Kidney capillary endothelial cell (primary cell): ENCODE measurements around the gene ETFA.

ENCODE experiments used
- DNase-seq: peaks from one replicate; pipeline ENCODE4 v3.0.0-alpha.2; 2018; ENCODE audit warnings: low spot score

ETFA gene

DNA sequence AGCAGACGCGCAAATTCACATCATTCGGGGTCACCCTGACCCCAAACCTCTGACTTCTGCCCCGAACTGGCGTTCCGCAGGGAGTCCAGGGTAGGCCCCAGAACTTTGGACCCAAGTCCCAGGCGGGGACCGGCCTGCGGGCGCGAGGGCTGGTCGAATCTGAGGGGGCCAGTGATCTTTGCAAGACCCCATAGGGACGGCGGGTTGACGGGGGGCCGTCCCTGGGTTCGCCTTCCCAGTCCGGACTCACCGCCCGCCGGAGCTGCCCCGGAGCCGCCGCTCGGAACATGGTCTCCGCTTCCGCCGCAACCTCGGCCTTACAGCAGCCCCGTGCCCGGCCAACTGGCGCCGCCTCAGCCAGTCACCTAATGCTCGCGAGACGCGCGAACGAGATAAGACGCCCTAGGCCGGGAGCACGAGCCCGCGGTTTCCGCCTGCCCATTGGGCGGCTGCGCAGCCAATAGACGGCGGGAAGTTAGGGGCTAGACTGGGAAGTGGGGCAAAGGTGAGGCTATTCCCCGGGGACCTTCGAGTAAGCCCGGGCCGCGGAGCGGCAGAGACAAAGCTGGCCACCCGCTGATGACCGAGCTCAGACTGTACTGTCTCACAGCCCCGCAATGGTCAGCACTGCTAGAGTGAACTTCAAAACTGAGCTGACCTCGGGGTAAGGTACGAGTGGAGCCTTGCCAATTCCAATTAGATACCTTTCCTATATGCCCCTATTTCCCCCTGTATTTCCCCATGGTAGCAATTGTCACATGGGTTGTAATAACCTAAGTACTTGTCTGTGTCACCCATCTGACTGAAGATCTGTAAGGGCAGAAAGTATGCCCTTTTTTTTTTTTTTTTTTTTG lies at the start of gene ETFA:
Gene ETFA (minus strand): TSS at position 370 of the 854 bp plus-strand sequence. CDS start 81 bp downstream, at position 289.
- peak; percentile 97 for DNase-seq

DNA sequence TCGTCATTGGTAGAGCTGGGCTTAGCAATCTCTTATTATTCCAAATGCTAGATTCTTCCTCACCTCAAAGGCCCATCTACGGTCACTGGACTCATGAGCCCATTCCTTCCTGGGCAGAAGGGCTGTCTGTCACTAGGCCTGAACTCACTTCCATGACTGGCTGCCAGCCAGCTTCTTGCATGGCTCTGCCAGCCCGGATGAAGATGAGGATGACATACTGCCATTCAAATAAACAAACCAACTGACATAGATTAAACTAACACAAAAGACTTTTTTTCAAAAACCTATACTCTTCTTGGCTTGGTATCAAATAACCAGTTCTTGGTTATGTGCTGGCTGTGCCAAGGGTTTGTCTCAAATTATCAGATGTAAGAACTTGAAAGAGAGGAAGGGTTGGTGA lies 49.1 kb upstream of the ETFA start:
- no peak for DNase-seq

DNA sequence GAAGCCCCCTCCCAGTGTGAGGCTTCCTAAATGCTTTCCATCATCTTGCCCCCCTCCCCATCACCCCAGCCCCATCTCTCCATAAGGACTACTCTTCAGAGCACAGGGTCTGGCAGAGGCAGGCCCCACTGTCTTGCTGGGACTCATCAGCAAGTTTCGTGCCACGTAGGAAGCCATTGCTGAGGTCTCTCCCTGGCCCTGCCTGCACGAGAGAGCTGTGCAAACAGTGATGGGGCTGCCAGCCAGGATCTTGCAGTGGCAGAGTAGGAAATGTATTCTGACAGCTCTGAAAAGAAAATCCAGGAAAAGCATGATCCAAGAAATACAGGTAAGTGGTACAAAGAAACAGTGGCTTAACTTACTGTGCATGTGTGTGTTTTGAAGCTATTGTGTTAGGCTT lies 47.9 kb upstream of the ETFA start:
- no peak for DNase-seq

DNA sequence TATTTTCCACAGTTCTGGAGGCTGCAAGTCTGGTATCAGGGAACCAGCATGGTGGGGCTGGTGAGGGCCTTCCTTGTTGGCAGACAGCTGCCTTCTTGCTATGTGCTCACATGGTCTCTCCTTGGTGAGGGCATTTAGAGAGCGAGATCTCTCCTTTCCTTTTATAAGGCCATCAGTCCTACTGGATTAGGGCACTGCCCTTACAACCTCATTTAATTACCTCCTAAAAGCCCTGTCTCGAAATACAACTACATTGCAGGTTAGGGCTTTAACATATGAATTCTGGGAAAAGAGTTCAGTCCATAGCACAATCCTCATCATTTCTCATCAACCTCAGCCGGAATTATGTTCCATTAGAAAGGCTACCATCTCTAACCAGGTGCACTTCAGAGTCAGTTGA lies 47.2 kb upstream of the ETFA start:
- no peak for DNase-seq

DNA sequence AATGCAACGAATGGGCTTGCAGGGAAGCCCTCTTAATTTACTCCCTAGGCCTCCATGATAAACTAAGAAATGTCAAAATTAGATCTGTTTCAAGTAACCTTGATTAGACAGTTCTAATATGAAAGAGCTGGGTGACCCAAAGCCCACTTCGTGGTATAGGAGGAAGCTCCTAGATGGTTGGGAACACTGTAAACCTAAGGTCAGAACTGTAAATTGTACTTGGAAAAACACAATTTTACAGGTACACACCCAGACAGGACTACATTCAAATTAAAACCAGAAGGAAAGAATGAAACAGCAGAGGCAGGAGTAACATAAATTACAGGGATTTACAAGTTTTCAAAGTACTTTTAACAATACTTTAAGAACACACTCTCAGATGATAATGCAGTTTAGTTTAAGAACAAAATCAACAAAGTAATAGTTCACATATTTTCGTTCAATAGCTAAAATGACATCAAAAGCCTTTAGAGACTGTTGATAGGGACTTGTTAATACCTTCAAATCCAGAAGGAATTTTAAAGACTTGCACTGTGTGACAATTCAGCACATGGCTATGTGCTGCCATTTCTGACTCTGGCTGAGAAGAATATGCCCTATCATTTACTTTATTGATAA lies 43.7 kb upstream of the ETFA start:
- DNase-seq, result no peak

DNA sequence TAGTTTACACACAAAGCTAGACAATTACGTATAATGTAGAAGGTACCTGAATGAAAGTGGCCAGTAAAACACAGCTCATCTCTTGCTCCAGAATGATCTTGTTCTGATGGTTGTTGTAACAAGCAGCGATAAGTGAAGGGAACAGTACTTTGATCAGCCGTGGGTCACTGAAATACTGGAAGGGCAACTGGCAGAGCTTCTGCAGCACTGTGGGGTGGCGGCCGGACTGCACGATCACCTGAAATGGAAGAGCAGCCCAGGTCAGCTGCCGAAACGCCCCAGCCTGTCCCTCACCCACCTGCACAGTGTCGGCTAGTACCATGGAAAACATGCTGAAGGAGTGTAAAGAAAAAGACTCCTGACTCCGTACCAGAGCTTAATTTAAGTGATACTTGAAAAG lies 42.6 kb upstream of the ETFA start:
- no peak for DNase-seq

DNA sequence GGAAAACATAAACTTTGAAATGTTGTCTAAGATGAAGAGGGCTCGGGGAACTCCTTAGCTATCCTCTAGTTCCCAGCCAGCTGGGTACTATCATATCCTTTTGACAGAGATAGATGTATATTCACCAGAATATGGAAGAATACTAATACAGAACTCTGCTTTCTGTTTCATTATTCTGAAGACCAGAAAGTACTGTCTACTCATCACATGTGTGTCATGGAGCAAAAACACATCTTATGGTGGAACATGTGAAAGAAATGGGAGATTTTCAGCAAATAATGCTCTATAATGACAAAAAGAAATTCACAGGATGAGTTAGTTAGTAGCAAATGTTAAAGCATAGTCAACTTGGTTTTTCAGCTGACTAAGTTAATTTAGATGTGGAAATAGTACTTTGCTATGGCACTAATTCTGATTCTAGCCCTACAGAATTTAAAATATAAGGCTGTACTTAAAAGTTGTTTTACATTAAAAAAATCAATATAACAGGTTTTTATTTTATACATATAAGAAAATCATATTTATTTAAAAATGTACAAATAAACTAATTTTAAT lies 41.8 kb upstream of the ETFA start:
- DNase-seq, result no peak

DNA sequence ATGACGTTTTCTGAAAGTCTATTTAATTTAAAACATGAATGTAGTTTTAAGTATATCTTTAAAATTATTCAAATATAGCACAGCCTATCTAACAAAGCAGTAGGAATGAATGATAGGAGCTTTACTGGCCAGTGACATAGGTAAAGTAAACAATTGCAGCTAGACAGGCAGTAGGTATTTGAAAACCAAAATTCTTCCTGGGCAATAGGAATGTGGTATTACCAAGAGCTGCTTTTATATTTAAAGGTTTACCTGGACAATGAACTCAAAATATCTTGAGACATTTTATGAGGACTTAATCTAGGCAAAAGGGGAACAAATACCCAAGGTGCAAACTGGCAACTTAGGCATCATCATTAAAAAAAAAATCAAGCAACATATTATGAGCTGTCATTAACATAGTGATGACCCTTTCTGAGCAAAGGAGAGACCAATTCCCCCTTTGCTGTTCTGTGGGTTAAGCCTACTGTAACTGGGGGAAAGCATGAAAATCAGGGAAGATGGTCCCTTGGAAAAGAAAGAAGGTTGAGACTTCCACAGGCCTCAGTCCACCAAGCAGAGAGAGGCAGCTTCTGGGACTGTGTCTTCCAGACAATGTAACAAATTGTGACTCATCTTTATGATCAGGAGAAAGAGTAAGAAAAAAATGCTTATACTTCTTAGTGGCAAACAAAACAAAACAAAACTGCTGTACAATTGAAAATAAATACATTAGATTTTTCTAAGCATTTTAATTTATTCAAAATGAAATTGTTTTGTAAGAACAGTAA lies 38.2 kb upstream of the ETFA start:
- DNase-seq, result no peak

DNA sequence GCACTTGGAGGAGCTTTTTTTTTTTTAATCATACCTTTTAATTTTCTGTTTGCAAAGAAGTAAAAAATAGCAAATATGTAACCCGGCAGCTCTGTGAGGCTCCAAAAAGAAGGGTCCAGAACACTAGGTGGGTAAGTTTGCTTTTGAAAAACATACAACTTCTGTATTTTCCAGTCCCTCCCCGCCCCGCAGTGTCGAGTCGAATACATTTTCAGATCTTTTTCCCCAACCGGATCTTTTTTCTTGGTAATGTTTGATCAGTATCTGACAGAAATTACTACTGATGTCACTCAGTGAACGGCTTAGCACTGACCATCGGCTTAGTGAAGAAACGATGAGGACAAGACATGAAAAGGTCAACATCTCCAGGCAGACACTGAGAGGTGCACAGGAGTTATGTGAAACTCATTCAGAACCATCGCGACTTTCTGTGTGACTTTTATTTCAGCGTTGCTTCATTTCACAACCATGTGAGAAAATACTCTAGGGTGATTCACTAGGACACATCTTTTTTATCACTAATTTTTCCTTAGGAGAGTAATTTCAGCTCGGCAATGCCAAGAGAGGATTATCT lies 36.3 kb upstream of the ETFA start:
- DNase-seq, result no peak

DNA sequence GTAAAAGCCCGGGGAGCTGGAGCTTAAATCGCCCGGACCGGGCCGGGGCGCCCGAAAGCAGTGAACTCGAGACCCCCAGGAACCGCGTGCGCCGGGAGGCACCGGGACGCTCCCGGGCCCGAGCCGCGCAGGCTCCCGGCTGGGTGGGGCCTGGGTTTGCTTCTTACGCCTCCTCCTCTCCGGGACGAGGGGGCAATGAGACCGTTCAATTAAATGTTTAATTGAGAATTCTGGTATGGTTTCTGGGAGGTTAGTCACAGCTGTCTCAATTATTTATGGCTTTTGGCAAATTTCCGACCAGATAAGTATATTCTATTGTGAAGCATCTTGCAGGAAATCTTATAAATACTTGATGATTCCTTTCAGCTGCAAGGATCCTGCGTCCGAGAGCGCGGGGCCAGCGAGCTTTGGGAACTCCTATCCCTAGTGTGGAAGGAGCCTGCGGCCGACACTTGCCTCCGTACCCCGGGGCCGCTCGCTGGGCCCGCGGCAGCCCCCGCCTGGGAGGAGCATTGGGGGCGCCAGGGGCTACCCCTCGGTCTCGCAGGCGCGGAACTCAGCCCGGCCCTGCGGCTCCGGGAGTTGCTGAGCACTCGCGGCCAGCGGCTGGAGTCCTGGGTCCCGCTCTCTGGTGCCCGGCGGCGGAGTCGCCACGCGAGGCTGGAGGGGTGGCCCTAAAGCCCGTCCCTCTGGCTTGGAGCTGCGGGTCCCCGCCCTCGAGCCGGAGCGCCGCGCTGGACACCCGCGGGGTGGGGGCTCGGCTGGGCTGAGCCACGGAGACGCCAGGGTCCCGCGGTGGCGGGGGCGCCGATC lies 35.6 kb upstream of the ETFA start:
- no peak for DNase-seq

DNA sequence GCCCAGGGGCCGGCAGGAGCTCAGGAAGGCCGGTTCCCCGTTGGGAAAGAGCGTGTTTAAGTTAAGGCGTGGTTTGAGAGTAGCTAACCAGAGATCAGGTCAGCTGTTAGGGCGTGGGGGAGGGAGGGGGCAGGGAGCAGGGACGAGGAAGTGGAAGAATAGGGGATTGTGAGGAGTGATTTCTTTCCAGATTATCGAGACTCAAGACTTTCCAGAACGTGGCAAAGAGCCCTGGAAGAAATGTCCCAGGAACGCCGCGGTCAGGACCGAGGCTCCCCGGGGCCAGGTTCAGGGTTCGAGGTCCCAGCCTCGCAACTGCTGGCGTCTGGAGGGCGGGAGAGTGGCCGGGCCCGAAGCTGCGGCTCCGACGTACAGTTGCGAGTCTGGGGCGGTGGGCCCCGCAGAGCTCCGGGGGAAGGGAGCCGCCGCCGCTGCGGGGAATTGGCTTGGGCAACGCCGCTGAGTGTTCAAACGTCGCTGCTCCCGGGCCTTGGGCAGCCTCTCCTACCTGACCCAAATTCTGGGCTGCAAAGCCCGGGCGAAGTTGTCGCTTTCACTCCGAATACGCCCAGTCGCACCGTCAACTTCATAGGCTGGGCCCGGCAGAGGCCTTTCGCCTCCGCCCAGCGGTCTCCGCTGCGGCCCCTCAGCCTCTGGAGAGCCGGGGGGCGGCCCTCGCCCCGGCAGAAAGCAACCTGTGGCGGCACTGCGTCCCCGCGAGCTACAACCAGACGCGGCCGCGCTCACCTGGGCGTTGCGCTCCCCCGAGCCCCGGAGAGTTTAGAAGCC lies 34.8 kb upstream of the ETFA start:
- DNase-seq, result no peak

DNA sequence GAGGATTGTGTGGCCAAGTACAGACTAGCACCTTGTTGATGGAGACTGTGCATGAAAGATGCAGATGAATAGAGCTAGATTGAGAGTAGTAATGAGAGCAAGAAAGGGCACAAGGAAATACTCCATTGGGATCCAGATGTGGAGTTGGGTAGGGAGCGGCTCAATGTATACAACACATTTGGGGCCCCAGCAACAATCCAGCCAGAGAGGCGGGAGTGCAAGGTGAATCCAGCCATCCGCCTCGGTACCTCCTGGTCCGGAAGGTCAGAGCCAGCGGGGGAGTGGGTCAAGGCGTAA lies 34.3 kb upstream of the ETFA start:
- DNase-seq, result no peak

DNA sequence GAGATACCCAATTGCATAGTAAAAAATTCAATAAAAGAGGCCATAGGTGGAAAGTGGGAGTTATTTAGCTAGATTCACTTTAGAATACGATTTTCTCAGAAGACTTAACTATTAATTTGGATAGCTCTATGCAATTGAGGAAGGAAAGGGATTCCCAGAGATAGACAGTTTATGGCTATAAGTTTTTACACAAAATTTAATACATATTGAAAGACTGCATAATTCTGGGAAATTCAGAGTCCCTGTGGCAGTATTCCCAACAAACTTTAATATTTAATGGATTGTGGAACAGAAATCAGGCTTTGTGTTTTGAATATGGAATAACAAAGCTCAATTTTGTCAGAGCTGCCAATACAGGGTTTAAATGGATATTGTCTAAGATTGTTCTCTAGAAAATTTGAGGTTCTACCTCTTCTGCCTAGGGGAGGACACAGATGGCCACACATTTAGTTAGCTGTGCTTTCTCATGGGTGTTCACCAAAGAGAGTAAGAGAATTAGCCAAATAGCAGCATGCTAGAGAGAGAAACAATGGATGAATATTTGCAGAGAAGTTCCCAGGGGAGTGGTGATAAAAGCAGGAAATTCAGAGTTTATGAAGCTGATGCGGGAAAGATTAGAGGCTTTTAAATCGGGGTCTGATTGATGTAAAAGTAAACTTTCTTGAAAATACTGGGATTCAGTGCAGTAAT lies 33.8 kb upstream of the ETFA start:
- no peak for DNase-seq

DNA sequence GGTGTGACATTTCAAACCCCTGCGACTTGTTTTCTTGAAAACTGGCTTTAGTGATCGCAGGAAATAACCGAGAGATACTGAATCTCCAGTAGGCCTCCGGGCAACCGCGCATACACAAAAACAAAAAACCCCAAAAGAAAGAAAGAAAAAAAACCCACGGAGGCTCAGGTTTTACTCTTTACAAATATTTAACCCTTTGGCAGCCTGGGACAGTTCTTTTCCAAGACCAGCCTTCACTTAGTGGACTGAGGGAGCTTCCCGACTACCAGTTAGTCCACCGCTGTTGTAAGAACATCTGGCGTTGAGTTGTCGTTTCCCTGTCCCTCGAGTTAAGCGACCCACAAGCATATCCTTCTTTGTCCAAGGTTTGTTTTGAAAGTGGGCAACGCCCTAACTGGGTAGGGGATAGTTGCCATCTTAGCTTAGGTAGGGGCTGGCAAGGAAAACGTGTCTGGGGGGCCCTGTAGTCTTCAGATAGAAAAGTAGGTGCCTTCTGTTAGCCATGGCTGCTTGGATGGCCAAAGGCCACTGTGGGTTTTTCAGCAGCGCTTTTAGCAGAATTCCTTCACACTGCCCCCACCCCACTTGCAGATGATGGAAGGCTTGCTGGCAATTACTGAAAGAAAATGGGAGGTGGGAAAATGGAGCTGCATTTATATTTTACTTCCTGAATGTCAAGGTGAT lies 32.2 kb upstream of the ETFA start:
- no peak for DNase-seq

DNA sequence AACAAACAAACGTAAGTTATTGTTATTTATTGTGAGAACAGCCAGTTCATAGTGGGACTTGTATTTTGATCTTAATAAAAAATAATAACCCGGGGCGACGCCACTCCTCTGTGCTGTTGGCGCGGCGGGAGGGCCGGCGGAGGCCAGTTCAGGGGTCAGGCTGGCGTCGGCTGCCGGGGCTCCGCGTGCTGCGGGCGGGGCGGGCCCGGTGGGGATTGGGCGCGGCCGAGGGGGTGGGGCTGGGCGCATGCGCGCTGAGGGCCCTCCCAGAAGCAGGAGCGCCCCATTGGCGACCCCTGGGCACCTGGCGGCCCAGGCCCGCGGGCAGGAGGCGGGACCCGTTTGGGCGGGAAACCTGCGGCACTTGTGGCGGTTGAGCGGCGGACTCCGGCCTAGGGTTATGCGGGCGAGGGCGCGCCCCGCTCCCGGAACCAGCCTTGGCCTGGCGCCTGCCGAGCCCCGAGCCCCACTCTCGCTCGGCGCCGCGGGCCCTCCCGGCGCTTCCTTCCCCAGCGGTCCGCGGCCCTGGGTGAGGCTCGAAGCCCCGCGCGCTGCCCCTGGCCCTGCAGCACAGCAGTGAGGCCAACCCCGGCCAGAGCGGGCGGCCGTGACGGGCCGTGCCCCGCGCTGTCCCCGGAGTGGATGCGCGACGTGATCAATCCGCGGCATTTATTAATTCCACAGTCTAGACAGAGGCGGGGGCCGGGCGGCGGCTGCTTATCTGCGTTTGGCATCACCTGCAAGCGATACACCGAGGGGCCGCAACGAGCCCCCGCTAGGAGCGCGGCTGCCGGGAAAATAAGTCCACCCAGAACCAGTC lies 31.3 kb upstream of the ETFA start:
- no peak for DNase-seq

DNA sequence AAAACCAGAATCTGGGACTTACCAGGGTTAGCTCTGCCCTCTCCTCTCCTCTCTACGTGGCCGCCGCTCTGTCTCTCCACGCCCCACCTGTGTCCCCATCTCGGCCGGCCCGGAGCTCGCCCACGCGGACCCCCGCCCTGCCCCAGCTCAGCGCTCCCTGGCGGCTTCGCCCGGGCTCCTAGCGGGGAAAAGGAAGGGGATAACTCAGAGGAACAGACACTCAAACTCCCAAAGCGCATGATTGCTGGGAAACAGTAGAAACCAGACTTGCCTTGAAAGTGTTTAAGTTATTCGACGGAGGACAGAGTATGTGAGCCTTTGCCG lies 30.8 kb upstream of the ETFA start:
- no peak for DNase-seq

DNA sequence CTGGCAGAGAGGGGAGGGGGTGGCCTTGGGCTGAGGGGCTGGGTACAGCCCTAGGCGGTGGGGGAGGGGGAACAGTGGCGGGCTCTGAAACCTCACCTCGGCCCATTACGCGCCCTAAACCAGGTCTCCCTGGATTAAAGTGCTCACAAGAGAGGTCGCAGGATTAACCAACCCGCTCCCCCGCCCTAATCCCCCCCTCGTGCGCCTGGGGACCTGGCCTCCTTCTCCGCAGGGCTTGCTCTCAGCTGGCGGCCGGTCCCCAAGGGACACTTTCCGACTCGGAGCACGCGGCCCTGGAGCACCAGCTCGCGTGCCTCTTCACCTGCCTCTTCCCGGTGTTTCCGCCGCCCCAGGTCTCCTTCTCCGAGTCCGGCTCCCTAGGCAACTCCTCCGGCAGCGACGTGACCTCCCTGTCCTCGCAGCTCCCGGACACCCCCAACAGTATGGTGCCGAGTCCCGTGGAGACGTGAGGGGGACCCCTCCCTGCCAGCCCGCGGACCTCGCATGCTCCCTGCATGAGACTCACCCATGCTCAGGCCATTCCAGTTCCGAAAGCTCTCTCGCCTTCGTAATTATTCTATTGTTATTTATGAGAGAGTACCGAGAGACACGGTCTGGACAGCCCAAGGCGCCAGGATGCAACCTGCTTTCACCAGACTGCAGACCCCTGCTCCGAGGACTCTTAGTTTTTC lies 30.2 kb upstream of the ETFA start:
- DNase-seq, result no peak

DNA sequence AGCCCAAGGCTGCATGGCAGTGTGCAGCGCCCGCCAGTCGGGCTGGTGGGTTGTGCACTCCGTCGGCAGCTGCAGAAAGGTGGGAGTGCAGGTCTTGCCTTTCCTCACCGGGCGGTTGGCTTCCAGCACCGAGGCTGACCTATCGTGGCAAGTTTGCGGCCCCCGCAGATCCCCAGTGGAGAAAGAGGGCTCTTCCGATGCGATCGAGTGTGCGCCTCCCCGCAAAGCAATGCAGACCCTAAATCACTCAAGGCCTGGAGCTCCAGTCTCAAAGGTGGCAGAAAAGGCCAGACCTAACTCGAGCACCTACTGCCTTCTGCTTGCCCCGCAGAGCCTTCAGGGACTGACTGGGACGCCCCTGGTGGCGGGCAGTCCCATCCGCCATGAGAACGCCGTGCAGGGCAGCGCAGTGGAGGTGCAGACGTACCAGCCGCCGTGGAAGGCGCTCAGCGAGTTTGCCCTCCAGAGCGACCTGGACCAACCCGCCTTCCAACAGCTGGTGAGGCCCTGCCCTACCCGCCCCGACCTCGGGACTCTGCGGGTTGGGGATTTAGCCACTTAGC lies 29.6 kb upstream of the ETFA start:
- no peak for DNase-seq
